HepG2 (cell line): ENCODE results near the gene FRMD4A. TPM values are rescaled to one million over a fixed set of nuclear protein-coding genes. Genes with fewer than 3 reads are reported as not detected.

Source experiments
- ATAC-seq: fragments of 200-7000 bp; cut with Tn5 transposase; 3 replicates; pipeline ENCODE4 v1.9.1; 2020; ENCODE audit warnings: mild to moderate bottlenecking, moderate library complexity
- BruUV-seq: library from RNA; stranded (reverse); fragments of 400-500 nt; replicated peaks from 2 replicates; lab custom pipeline; 2021; lab: Mats Ljungman, UMichigan
- CTCF ChIA-PET: fragments of 300-600 bp; formaldehyde crosslinking; extraction: SDS; loops from one replicate; lab custom pipeline; 2021; ENCODE audit warnings: low total read pairs, inconsistent platforms, low intra/inter-chr PET ratio; lab: Yijun Ruan, JAX
- POLR2A ChIA-PET: fragments of 350-600 bp; sonication (Branson Sonifier 250); formaldehyde crosslinking; loops from one replicate; lab custom pipeline; 2020; ENCODE audit warnings: antibody characterized with exemption, inconsistent platforms; lab: Yijun Ruan, JAX
- DNase-seq: peaks from one replicate; pipeline ENCODE4 v3.0.0-alpha.2; 2015; ENCODE audit warnings: low spot score
- FAIRE-seq: peaks from 3 replicates; lab custom pipeline; 2011; peaks lifted over from hg19 to GRCh38; lab: Jason Lieb, UNC
- H2AFZ ChIP-seq: one replicate; pipeline ENCODE4 v1.6.1; 2011; ENCODE audit warnings: low read length, inconsistent platforms
- H3K27ac ChIP-seq: fragments of 300-600 bp; 3 replicates; pipeline ENCODE4 v1.8.0; 2011; ENCODE audit warnings: mixed run types, mild to moderate bottlenecking, mixed read lengths, low read length, inconsistent platforms; ENCODE audit not compliant: insufficient read depth; ENCODE audit errors: extremely low read length
- H3K27me3 ChIP-seq, 2 experiments: fragments of 200-600 bp in 1 of 2; 2 replicates in 1 of 2; 3 replicates in 1 of 2; pipeline versions ENCODE4 v1.6.0 to v1.8.0; 2011; ENCODE audit warnings: low read length in 2 of 2, mild to moderate bottlenecking in 2 of 2, moderate library complexity in 2 of 2, inconsistent platforms in 1 of 2; ENCODE audit not compliant: insufficient read depth in 2 of 2, control insufficient read depth in 1 of 2
- H3K36me3 ChIP-seq, 2 experiments: fragments of 200-600 bp in 1 of 2; replicated peaks in 1 of 2; 2 replicates in 1 of 2; 3 replicates in 1 of 2; pipeline versions ENCODE4 v1.5.1 to v1.8.0; 2011; ENCODE audit warnings: low read length in 2 of 2, inconsistent platforms in 1 of 2; ENCODE audit not compliant: insufficient read depth in 2 of 2, control insufficient read depth in 1 of 2
- H3K4me1 ChIP-seq: 2 replicates; pipeline ENCODE4 v1.5.1; 2012; ENCODE audit warnings: low read length, inconsistent platforms; ENCODE audit not compliant: insufficient read depth
- H3K4me2 ChIP-seq: 2 replicates; pipeline ENCODE4 v1.6.0; 2011; ENCODE audit warnings: low read depth, low read length, inconsistent platforms
- H3K4me3 ChIP-seq, 3 experiments: fragments of 200-600 bp in 1 of 3; sonication (generic), shearing (Covaris generic) in 1 of 3; replicated peaks in 1 of 3; 2 replicates each; pipeline ENCODE4 v1.5.1; 2011 to 2016; ENCODE audit warnings: low read length in 3 of 3, inconsistent platforms in 2 of 3, low read depth in 2 of 3, mild to moderate bottlenecking in 2 of 3, control low read depth in 1 of 3, mixed read lengths in 1 of 3; ENCODE audit not compliant: insufficient read depth in 1 of 3
- H3K79me2 ChIP-seq: one replicate; pipeline ENCODE4 v1.6.1; 2011; ENCODE audit warnings: low read length, inconsistent platforms; ENCODE audit not compliant: insufficient read depth
- H3K9ac ChIP-seq: 2 replicates; pipeline ENCODE4 v1.6.0; 2011; ENCODE audit warnings: mild to moderate bottlenecking, low read depth, low read length, inconsistent platforms; ENCODE audit not compliant: insufficient read depth
- H3K9me3 ChIP-seq: 2 replicates; pipeline ENCODE4 v1.5.1; 2012; ENCODE audit warnings: mild to moderate bottlenecking, low read length
- H4K20me1 ChIP-seq: 2 replicates; pipeline ENCODE4 v1.6.0; 2011; ENCODE audit warnings: inconsistent platforms, mild to moderate bottlenecking, low read length, moderate library complexity; ENCODE audit not compliant: insufficient read depth
- ATF7-NPFF ChIP-seq: sonication (generic); formaldehyde crosslinking; IDR thresholded peaks from 2 replicates; pipeline ENCODE4 v1.8.1; 2023; ENCODE audit warnings: mild to moderate bottlenecking, low read depth, missing genetic modification reagents, moderate library complexity
- IKZF4 ChIP-seq: sonication (generic); formaldehyde crosslinking; IDR thresholded peaks from 2 replicates; pipeline ENCODE4 v1.5.1; 2020; ENCODE audit warnings: borderline replicate concordance, mild to moderate bottlenecking, low read depth, missing genetic modification reagents; ENCODE audit errors: not compliant biosample characterization
- KLF11 ChIP-seq: IDR thresholded peaks from 2 replicates; pipeline ENCODE4 v1.6.1; 2016; ENCODE audit warnings: missing compliant biosample characterization
- MATR3 ChIP-seq: sonication (generic); formaldehyde crosslinking; IDR thresholded peaks from 2 replicates; pipeline ENCODE4 v1.4.0; 2020; ENCODE audit warnings: missing genetic modification reagents
- MTF2 ChIP-seq: sonication (generic); formaldehyde crosslinking; IDR thresholded peaks from 2 replicates; pipeline ENCODE4 v1.5.0; 2020; ENCODE audit warnings: missing genetic modification reagents, borderline replicate concordance
- NCOA1 ChIP-seq: sonication (generic); formaldehyde crosslinking; IDR thresholded peaks from 2 replicates; pipeline ENCODE4 v1.9.0; 2021; ENCODE audit warnings: missing genetic modification reagents
- REL ChIP-seq: sonication (generic); formaldehyde crosslinking; conservative IDR thresholded peaks from 2 replicates; pipeline ENCODE4 v1.8.0; 2022; ENCODE audit warnings: mild to moderate bottlenecking, missing genetic modification reagents, moderate library complexity
- SKI ChIP-seq: fragments of 450-650 bp; IDR thresholded peaks from one replicate; pipeline ENCODE4 v1.6.1; 2018; ENCODE audit warnings: mild to moderate bottlenecking; ENCODE audit not compliant: partially characterized antibody
- TERF1 ChIP-seq: sonication (generic); formaldehyde crosslinking; IDR thresholded peaks from 2 replicates; pipeline ENCODE4 v1.8.0; 2022; ENCODE audit warnings: mild to moderate bottlenecking, missing genetic modification reagents, moderate library complexity
- ZKSCAN5 ChIP-seq: sonication (generic); formaldehyde crosslinking; IDR thresholded peaks from 2 replicates; pipeline ENCODE4 v1.5.1; 2020; ENCODE audit warnings: mild to moderate bottlenecking, missing genetic modification reagents
- WGBS: methylation state at CpG from one replicate; pipeline ENCODE4 v1.1.6; 2017; ENCODE audit warnings: low lambda C conversion rate; 5-methylcytosine and 5-hydroxymethylcytosine counted together
- in situ Hi-C: cut with HindIII; loops from 2 replicates; pipeline ENCODE4 v1.10.0; 2017; ENCODE audit warnings: low pct_unique_long_range_greater_than_20kb; ENCODE audit not compliant: extremely low pct_ligation_motif_present
- intact Hi-C: fragments of 100-400 bp; cut with micrococcal nuclease; formaldehyde crosslinking; loops from one replicate; pipeline ENCODE4 v1.10.0; 2022; ENCODE audit not compliant: unreplicated experiment
- polyA plus RNA-seq, 8 experiments: library from polyadenylated mRNA; depleted of rRNA in 3 of 8; stranded (reverse) in 7 of 8; unstranded in 1 of 8; fragments of >200 nt; fragmentation: Illumina TruSeq in 4 of 8; extraction: Trizol in 4 of 8; gene quantifications; 2 replicates each; pipeline versions ENCODE4 v1.2.1 to v1.2.3, GENCODE V29; 2011 to 2016; ENCODE audit warnings: low read depth in 4 of 8, missing spikeins in 1 of 8, mixed read lengths in 1 of 8; ENCODE audit not compliant: insufficient read depth in 1 of 8
- total RNA-seq, 5 experiments: library from RNA; depleted of rRNA; stranded (reverse); fragments of >200 nt; fragmentation: Illumina TruSeq; extraction: Trizol; gene quantifications; 2 replicates each; pipeline ENCODE4 v1.2.3, GENCODE V29; 2016; ENCODE audit warnings: low read depth in 1 of 5

Gene FRMD4A
- total and polyA plus RNA-seq, 2 of the 13 experiments (the other 11 are each of a cell fraction or from before 2014, with no cell fraction given): 0.09 to 0.26 TPM

- no peak for TF ChIP-seq REL
- TF ChIP-seq TERF1 (CRISPR knock-in tag): no peak
- TF ChIP-seq, all 625 proteins: peak for 0
Observed at GRCh38 chr10:13759168-13759567, 571.6 kb downstream of the FRMD4A start (continued).

GRCh38 chr10:13758756-13759155, 572.0 kb downstream of the FRMD4A start:
- H3K79me2 ChIP-seq: no peaks in the 10 kb centered on the region
- FAIRE-seq: no peak
- H3K27ac ChIP-seq: no peak overlapping the region
- DNase-seq: no peak
- in situ Hi-C loops (no loop called here), intact Hi-C loops (no loop called here)
- no peaks in the 10 kb centered on the region for H3K27me3 ChIP-seq
- H4K20me1 ChIP-seq: no peaks in the 10 kb centered on the region
- WGBS: 89% methylated on average over 5 of the region's 5 CpGs
- TF ChIP-seq MATR3 (CRISPR knock-in tag): no peak
- no peak for TF ChIP-seq ATF7-NPFF (CRISPR knock-in tag)
- TF ChIP-seq SKI: no peak
- TF ChIP-seq ZKSCAN5 (CRISPR knock-in tag): no peak
- no peak for TF ChIP-seq MTF2 (CRISPR knock-in tag)
- TF ChIP-seq KLF11 (CRISPR knock-in tag): no peak
- no peak for TF ChIP-seq NCOA1 (CRISPR knock-in tag)
- no peak for TF ChIP-seq IKZF4 (CRISPR knock-in tag)
- BruUV-seq: no TSS peak
- ChIA-PET CTCF (no interaction called here), POLR2A (no interaction called here)
- H3K36me3 ChIP-seq: no peaks in the 10 kb centered on the region
- peaks cover 26% of the 10 kb centered on the region for H3K4me1 ChIP-seq
- no peak for ATAC-seq
- no peaks in the 10 kb centered on the region for H3K9me3 ChIP-seq
- no peak overlapping the region for H2AFZ ChIP-seq
- H3K4me2 ChIP-seq: no peak overlapping the region
- no peak overlapping the region for H3K4me3 ChIP-seq
- no peak overlapping the region for H3K9ac ChIP-seq
